Breast epithelium (tissue), 4 donors: ENCODE measurements around the gene ORMDL3. TPM values are rescaled to one million over a fixed set of nuclear protein-coding genes. Genes with fewer than 3 reads are reported as not detected.
A peak's percentile ranks its signal among the peaks of the same experiment; 100 is the strongest.

Source experiments
- DNase-seq, 2 donors: peaks; one replicate each; pipeline ENCODE4 v3.0.0-alpha.2; 2019; ENCODE audit warnings: low spot score in 2 of 2
- H3K27ac ChIP-seq, 2 donors: fragments of 200-600 bp; sonication (generic) in 1 of 2; one replicate each; pipeline ENCODE4 v1.5.1; 2016 to 2019; ENCODE audit warnings: mild to moderate bottlenecking in 1 of 2
- H3K27me3 ChIP-seq, 2 donors: fragments of 200-600 bp; sonication (generic) in 1 of 2; one replicate each; pipeline versions ENCODE4 v1.5.1 to v1.6.0; 2017 to 2019; ENCODE audit warnings: control low read depth in 1 of 2, mild to moderate bottlenecking in 1 of 2
- H3K36me3 ChIP-seq: fragments of 200-600 bp; one replicate; pipeline ENCODE4 v1.5.1; 2019
- H3K4me1 ChIP-seq, 2 donors: fragments of 200-600 bp; sonication (generic); one replicate each; pipeline ENCODE4 v1.5.1; 2016 to 2019; ENCODE audit warnings: control low read depth in 1 of 2
- H3K4me3 ChIP-seq, 3 donors: fragments of 200-600 bp; sonication (generic); 1 replicate in 2 of 3; 2 replicates in 1 of 3; pipeline ENCODE4 v1.5.1; 2016 to 2019; ENCODE audit warnings: mild to moderate bottlenecking in 3 of 3, moderate library complexity in 2 of 3
- H3K9me3 ChIP-seq, 2 donors: fragments of 200-600 bp; sonication (generic) in 1 of 2; one replicate each; pipeline ENCODE4 v1.5.1; 2016 to 2019; ENCODE audit warnings: control low read depth in 1 of 2
- CTCF ChIP-seq, 3 donors: fragments of 450-650 bp; IDR thresholded peaks; one replicate each; pipeline ENCODE4 v1.5.1; 2016 to 2017; ENCODE audit warnings: antibody characterized with exemption in 3 of 3, mild to moderate bottlenecking in 3 of 3, moderate library complexity in 3 of 3
- POLR2A ChIP-seq: fragments of 450-650 bp; IDR thresholded peaks from one replicate; pipeline ENCODE4 v1.6.1; 2016; ENCODE audit warnings: antibody characterized with exemption, mild to moderate bottlenecking, moderate library complexity
- POLR2AphosphoS5 ChIP-seq, 3 donors: sonication (generic); formaldehyde crosslinking; IDR thresholded peaks; one replicate each; pipeline ENCODE4 v1.6.1; 2017; ENCODE audit warnings: antibody characterized with exemption in 3 of 3
- intact Hi-C: fragments of 100-400 bp; cut with DNase I; formaldehyde crosslinking; loops from one replicate; pipeline ENCODE4 v1.15.1; 2023; ENCODE audit warnings: low total_unique reads
- total RNA-seq, 3 donors: library from RNA; depleted of rRNA; stranded (reverse); fragments of >200 nt; gene quantifications; one replicate each; pipeline ENCODE4 v1.1.0, GENCODE V29; 2016

ORMDL3 gene
- total RNA-seq, 3 donors from 2014 or later, result 90.5 to 158 (median 104) TPM

GRCh38 chr17:39954876-39955275 lies 27.5 kb upstream of the ORMDL3 start:
- H3K9me3 ChIP-seq, result no peaks in the 10 kb centered on the region
- H3K36me3 ChIP-seq, result no peaks in the 10 kb centered on the region
- no peak for TF ChIP-seq POLR2A
- no peak for TF ChIP-seq POLR2AphosphoS5 (IDR thresholded peaks at IDR 0.05)
- TF ChIP-seq CTCF (IDR thresholded peaks at IDR 0.05), result no peak
- no peak overlapping the region for H3K4me3 ChIP-seq
- no peak for DNase-seq
- no peak overlapping the region for H3K27ac ChIP-seq
- H3K4me1 ChIP-seq, result no peaks in the 10 kb centered on the region
- intact Hi-C loops, result no loop called here
- H3K27me3 ChIP-seq, result no peaks in the 10 kb centered on the region

DNA sequence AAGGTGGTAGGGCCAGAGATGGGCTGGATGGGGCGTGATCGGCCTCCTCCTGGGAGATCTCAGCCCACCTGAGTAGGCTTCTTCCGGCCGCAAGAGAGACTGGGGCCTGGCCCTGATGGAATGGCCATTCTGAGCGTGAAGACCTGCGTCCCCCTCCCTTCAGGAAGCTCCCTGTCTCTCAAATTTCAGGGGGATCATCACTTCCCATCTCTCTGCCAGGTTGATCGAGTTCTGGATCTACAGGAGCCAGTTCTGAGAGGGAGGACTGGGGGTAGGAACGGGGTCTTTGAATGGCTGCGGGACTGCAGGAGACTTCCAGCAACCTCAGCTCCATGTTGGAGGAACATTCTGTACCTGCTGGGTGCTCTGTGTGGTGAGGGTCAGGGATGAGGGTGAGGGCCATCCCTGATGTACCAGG lies 26.1 kb upstream of the ORMDL3 start:
- DNase-seq, result no peak
- Histone ChIP-seq H3K4me1 (no peaks in the 10 kb centered on the region), H3K36me3 (no peaks in the 10 kb centered on the region), H3K27ac (peak overlapping the region; percentile 78 to 87), H3K9me3 (no peaks in the 10 kb centered on the region), H3K27me3 (no peaks in the 10 kb centered on the region), H3K4me3 (peak overlapping the region; percentile 38 to 65 (median 47))
- intact Hi-C loops, result no loop called here
- TF ChIP-seq POLR2AphosphoS5 (IDR thresholded peaks at IDR 0.05), result no peak
- TF ChIP-seq CTCF (IDR thresholded peaks at IDR 0.05), result no peak
- no peak for TF ChIP-seq POLR2A

- TF ChIP-seq POLR2AphosphoS5 (IDR thresholded peaks at IDR 0.05) (peak in 1 of 3 donors; percentile 22), CTCF (IDR thresholded peaks at IDR 0.05) (no peak)
- intact Hi-C loops, result no loop called here
- no peaks in the 10 kb centered on the region for H3K36me3 ChIP-seq
- no peaks in the 10 kb centered on the region for H3K4me1 ChIP-seq
- peak; percentile 96 to 99 for DNase-seq
- H3K4me3 ChIP-seq, result peak overlapping the region; percentile 38 to 65 (median 47)
- H3K9me3 ChIP-seq, result no peaks in the 10 kb centered on the region
- peak overlapping the region; percentile 78 to 87 for H3K27ac ChIP-seq
- no peaks in the 10 kb centered on the region for H3K27me3 ChIP-seq
These were observed 25.5 kb upstream of the ORMDL3 start for GRCh38 chr17:39952680-39953470.

- intact Hi-C loops, result no loop called here
- TF ChIP-seq CTCF (IDR thresholded peaks at IDR 0.05) (no peak), POLR2AphosphoS5 (IDR thresholded peaks at IDR 0.05) (no peak), POLR2A (no peak)
- H3K27ac ChIP-seq, result peak overlapping the region; percentile 78 to 87
- DNase-seq, result no peak
- H3K27me3 ChIP-seq, result no peaks in the 10 kb centered on the region
- H3K36me3 ChIP-seq, result no peaks in the 10 kb centered on the region
- H3K9me3 ChIP-seq, result no peaks in the 10 kb centered on the region
- H3K4me1 ChIP-seq, result no peaks in the 10 kb centered on the region
- H3K4me3 ChIP-seq, result peak overlapping the region; percentile 35 to 62 (median 47)
These were observed 24.7 kb upstream of the ORMDL3 start for GRCh38 chr17:39951924-39952679.

DNA sequence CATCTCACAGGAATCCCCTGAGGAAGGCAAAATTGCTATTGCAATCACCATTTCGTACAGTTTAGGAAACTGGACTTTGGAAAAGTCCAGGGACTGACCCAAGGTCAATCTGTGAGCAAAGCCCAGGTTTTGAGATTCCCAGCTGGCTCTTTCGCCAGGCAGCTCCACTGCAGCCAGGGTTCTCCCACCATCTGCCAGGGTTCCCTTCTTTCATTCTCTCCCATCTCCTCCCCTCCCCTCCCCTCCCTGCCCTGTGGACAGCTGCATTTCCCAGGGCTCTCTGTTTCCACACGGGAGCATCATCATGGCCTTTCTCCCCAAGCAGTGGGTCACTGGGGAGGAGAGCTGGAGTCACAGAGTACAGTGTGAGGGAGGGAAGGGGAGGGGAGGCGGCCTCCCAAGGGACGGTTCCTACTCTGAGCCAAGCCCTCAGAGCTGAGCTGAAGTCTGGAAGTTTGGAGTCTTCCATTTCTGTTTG lies 23.5 kb upstream of the ORMDL3 start:
- TF ChIP-seq POLR2AphosphoS5 (IDR thresholded peaks at IDR 0.05), result no peak
- no peak for TF ChIP-seq POLR2A
- TF ChIP-seq CTCF (IDR thresholded peaks at IDR 0.05), result no peak
- H3K27ac ChIP-seq, result no peak overlapping the region
- H3K4me1 ChIP-seq, result no peaks in the 10 kb centered on the region
- H3K36me3 ChIP-seq, result no peaks in the 10 kb centered on the region
- no peaks in the 10 kb centered on the region for H3K27me3 ChIP-seq
- H3K9me3 ChIP-seq, result no peaks in the 10 kb centered on the region
- H3K4me3 ChIP-seq, result no peak overlapping the region
- intact Hi-C loops, result no loop called here
- no peak for DNase-seq
